Type B pancreatic cell (in vitro differentiated cells): Measurements from ENCODE around the gene PRLH. TPM values are rescaled to one million over a fixed set of nuclear protein-coding genes. Genes with fewer than 3 reads are reported as not detected.

Experiments used
- DNase-seq: peaks from one replicate; pipeline ENCODE4 v3.0.0; 2021; ENCODE audit warnings: mixed read lengths; ENCODE audit not compliant: unreplicated experiment; ENCODE audit errors: extremely low spot score
- H3K27ac Mint-ChIP-seq: 2 replicates; pipeline ENCODE4 v1.8.0; 2021; ENCODE audit warnings: mild to moderate bottlenecking, mixed read lengths
- H3K27me3 Mint-ChIP-seq: 2 replicates; pipeline ENCODE4 v1.8.0; 2021; ENCODE audit warnings: mixed read lengths
- H3K36me3 Mint-ChIP-seq: 2 replicates; pipeline ENCODE4 v1.8.0; 2021; ENCODE audit warnings: mixed read lengths
- H3K4me1 Mint-ChIP-seq: one replicate; pipeline ENCODE4 v1.8.0; 2021; ENCODE audit warnings: mixed read lengths; ENCODE audit not compliant: unreplicated experiment
- H3K4me3 Mint-ChIP-seq: 2 replicates; pipeline ENCODE4 v1.8.0; 2021; ENCODE audit warnings: mild to moderate bottlenecking, mixed read lengths
- H3K9me3 Mint-ChIP-seq: 2 replicates; pipeline ENCODE4 v1.8.0; 2021; ENCODE audit warnings: mixed read lengths
- CTCF ChIP-seq: fragments of 200-600 bp; sonication (generic); conservative IDR thresholded peaks from 2 replicates; pipeline ENCODE4 v1.5.0; 2021; ENCODE audit warnings: antibody characterized with exemption, mild to moderate bottlenecking
- total RNA-seq: library from RNA; stranded (reverse); gene quantifications from 2 replicates; pipeline ENCODE4 v1.2.1, GENCODE V29; 2021; ENCODE audit warnings: low replicate concordance

PRLH gene
- total RNA-seq, 1 donor from 2014 or later = not detected

GRCh38 chr2:237598468-237599208, 32.3 kb downstream of the PRLH start:
- Mint-ChIP-seq H3K4me1 (peaks cover 39% of the 10 kb centered on the region), H3K27me3 (peaks cover 11% of the 10 kb centered on the region), H3K27ac (no peak overlapping the region), H3K36me3 (no peaks in the 10 kb centered on the region), H3K4me3 (no peak overlapping the region), H3K9me3 (no peaks in the 10 kb centered on the region)
- TF ChIP-seq CTCF = no peak
- no peak for DNase-seq

- no peak for DNase-seq
- H3K27ac Mint-ChIP-seq = no peak overlapping the region
- no peak for TF ChIP-seq CTCF
- no peaks in the 10 kb centered on the region for H3K36me3 Mint-ChIP-seq
- H3K4me1 Mint-ChIP-seq = peaks cover 35% of the 10 kb centered on the region
- no peak overlapping the region for H3K4me3 Mint-ChIP-seq
- no peaks in the 10 kb centered on the region for H3K9me3 Mint-ChIP-seq
- peaks cover 11% of the 10 kb centered on the region for H3K27me3 Mint-ChIP-seq
These were observed 33.2 kb downstream of the PRLH start for GRCh38 chr2:237599465-237600110.

- no peaks in the 10 kb centered on the region for H3K36me3 Mint-ChIP-seq
- peaks cover 11% of the 10 kb centered on the region for H3K27me3 Mint-ChIP-seq
- no peak overlapping the region for H3K27ac Mint-ChIP-seq
- H3K9me3 Mint-ChIP-seq = no peaks in the 10 kb centered on the region
- TF ChIP-seq CTCF = no peak
- H3K4me3 Mint-ChIP-seq = no peak overlapping the region
- DNase-seq = no peak
- peaks cover 28% of the 10 kb centered on the region for H3K4me1 Mint-ChIP-seq
These were observed 34.0 kb downstream of the PRLH start for GRCh38 chr2:237600205-237600846.

GRCh38 chr2:237601453-237602116, 35.2 kb downstream of the PRLH start:
- DNase-seq = no peak
- H3K36me3 Mint-ChIP-seq = no peaks in the 10 kb centered on the region
- no peak overlapping the region for H3K4me3 Mint-ChIP-seq
- no peak for TF ChIP-seq CTCF
- H3K9me3 Mint-ChIP-seq = no peaks in the 10 kb centered on the region
- peaks cover 28% of the 10 kb centered on the region for H3K4me1 Mint-ChIP-seq
- peaks cover 11% of the 10 kb centered on the region for H3K27me3 Mint-ChIP-seq
- no peak overlapping the region for H3K27ac Mint-ChIP-seq

- no peak for TF ChIP-seq CTCF
- Mint-ChIP-seq H3K4me1 (peaks cover 28% of the 10 kb centered on the region), H3K4me3 (no peak overlapping the region), H3K36me3 (no peaks in the 10 kb centered on the region), H3K27me3 (peaks cover 11% of the 10 kb centered on the region), H3K27ac (no peak overlapping the region), H3K9me3 (no peaks in the 10 kb centered on the region)
- no peak for DNase-seq
These were observed 36.0 kb downstream of the PRLH start for GRCh38 chr2:237602409-237602808.
